ENCODE results near the gene CHTF8. TPM values are rescaled to one million over a fixed set of nuclear protein-coding genes. Genes with fewer than 3 reads are reported as not detected.
"Not testable (repeated sequence)": the region's sequence is repeated elsewhere in the genome, so short reads cannot be mapped to it uniquely, and the experiment has no call there.

CHTF8 gene
- total RNA-seq, 1 donor from 2014 or later: 124 TPM

DNA sequence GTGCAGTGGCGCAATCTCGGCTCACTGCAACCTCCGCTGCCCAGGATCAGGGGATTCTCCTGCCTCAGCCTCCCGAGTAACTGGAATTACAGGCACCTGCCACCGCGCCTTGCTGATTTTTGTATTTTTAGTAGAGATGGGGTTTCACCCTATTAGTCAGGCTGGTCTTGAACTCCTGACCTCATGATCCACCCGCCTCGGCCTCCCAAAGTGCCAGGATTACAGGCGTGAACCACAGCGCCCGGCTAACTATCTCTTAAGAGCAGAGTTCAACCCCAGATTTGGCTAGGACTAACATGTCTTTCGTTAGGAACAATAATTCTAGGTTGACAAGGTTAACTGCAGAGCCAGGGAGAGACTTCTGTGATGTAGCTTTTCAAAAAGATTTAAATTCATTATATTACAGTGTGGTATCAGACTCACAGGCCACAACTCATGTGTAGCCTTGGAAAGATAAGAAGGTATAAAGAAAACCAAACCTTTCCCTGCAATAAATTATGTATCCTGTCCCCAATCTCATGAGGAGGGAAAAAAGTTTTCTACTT is 4.3 kb downstream of the CHTF8 start:
- H3K9me3 Mint-ChIP-seq: no peaks in the 10 kb centered on the region
- H3K27me3 Mint-ChIP-seq: no peaks in the 10 kb centered on the region
- no peak for DNase-seq
- H3K4me3 Mint-ChIP-seq: no peak overlapping the region
- intact Hi-C loops (cut with micrococcal nuclease): no loop called here
- peaks cover 30% of the 10 kb centered on the region for H3K4me1 Mint-ChIP-seq
- no peak overlapping the region for H3K27ac Mint-ChIP-seq
- peaks cover 30% of the 10 kb centered on the region for H3K36me3 Mint-ChIP-seq (ENCODE audit: low read depth)

DNA sequence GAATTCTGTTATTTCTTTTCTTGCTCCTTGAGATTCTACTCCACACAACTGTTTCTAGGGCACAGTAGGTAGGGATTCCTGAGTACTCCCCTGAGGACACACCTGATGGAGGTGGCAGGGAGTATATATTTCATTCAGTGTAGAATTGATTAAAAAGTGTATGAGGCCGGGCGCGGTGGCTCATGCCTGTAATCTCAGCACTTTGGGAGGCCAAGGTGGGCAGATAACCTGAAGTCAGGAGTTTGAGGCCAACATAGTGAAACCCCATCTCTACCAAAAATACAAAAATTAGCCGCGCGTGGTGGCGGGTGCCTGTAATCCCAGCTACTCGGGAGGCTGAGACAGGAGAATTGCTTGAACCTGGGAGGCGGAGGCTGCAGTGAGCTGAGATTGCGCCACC is 5.6 kb downstream of the CHTF8 start:
- peaks cover 24% of the 10 kb centered on the region for H3K36me3 Mint-ChIP-seq (ENCODE audit: low read depth)
- intact Hi-C loops (cut with micrococcal nuclease); H3K27ac Mint-ChIP-seq; H3K9me3 Mint-ChIP-seq; DNase-seq; H3K4me3 Mint-ChIP-seq; H3K27me3 Mint-ChIP-seq: not testable (repeated sequence)
- H3K4me1 Mint-ChIP-seq: peaks cover 27% of the 10 kb centered on the region

DNA sequence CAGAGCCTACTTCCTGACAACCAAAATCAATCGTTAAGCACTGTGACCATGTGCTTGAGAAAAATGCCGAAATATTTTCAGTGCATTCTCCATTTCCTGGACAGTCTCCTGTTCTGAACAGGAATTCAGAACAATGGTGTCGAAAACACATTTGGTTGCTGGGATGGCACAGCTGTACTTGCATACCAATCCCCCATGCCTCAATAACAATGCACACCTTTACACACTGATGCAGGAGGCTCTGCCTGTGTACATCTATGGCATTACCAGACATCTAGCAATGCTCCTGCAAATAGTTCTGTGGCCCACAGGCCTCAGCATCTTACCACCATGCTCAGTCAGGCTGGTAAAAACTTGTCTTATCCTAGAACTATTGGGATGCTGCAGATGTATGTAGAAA is 6.2 kb downstream of the CHTF8 start:
- no peak for DNase-seq
- Mint-ChIP-seq H3K27me3 (no peaks in the 10 kb centered on the region), H3K36me3 (ENCODE audit: low read depth) (peaks cover 22% of the 10 kb centered on the region), H3K27ac (peak overlapping the region; percentile 16), H3K9me3 (no peaks in the 10 kb centered on the region), H3K4me1 (peaks cover 21% of the 10 kb centered on the region), H3K4me3 (no peak overlapping the region)
- intact Hi-C loops (cut with micrococcal nuclease): no loop called here

GRCh38 chr16:69124961-69125360 is 7.4 kb downstream of the CHTF8 start:
- not testable (repeated sequence) for H3K9me3 Mint-ChIP-seq, H3K27me3 Mint-ChIP-seq, H3K27ac Mint-ChIP-seq, H3K4me3 Mint-ChIP-seq, DNase-seq
- Mint-ChIP-seq H3K4me1 (peaks cover 14% of the 10 kb centered on the region), H3K36me3 (ENCODE audit: low read depth) (peaks cover 29% of the 10 kb centered on the region)
- intact Hi-C loops (cut with micrococcal nuclease): loop anchor here (1.0 to 2.0 kb wide), 3 partner anchors 222 to 597 kb away; no protein-coding TSS in a partner anchor

- intact Hi-C loops (cut with micrococcal nuclease): loop anchor here (1.0 to 2.0 kb wide), 3 partner anchors 222 to 596 kb away; no protein-coding TSS in a partner anchor
- H3K9me3 Mint-ChIP-seq, H3K27me3 Mint-ChIP-seq, H3K27ac Mint-ChIP-seq, H3K4me3 Mint-ChIP-seq, DNase-seq: not testable (repeated sequence)
- Mint-ChIP-seq H3K4me1 (peaks cover 11% of the 10 kb centered on the region), H3K36me3 (ENCODE audit: low read depth) (peaks cover 27% of the 10 kb centered on the region)
Measured at GRCh38 chr16:69124406-69124805, 8.0 kb downstream of the CHTF8 start.

DNA sequence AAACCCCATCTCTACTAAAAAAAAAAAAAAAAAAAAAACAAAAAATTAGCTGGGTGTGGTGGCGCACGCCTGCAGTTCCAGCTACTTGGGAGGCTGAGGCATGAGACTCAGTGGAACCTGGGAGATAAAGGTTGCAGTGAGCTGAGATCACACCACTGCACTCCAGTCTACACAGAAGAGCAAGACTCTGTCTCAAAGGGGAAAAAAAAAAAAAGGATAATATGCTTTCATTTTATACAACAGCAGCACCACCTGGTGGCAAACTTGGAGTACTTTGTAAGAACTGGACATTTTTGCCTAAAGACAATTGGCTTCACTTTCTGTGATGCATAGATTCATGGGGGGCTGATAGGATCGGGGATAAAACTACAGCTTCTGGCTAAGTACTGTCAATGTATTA is 8.5 kb downstream of the CHTF8 start:
- DNase-seq: peak; percentile 90
- Mint-ChIP-seq H3K4me1 (peaks cover 11% of the 10 kb centered on the region), H3K9me3 (no peaks in the 10 kb centered on the region), H3K36me3 (ENCODE audit: low read depth) (peaks cover 27% of the 10 kb centered on the region), H3K27me3 (no peaks in the 10 kb centered on the region), H3K27ac (no peak overlapping the region), H3K4me3 (no peak overlapping the region)
- intact Hi-C loops (cut with micrococcal nuclease): loop anchor here (1.0 to 2.0 kb wide), 3 partner anchors 221 to 596 kb away; no protein-coding TSS in a partner anchor

- Mint-ChIP-seq H3K9me3 (no peaks in the 10 kb centered on the region), H3K27ac (no peak overlapping the region), H3K27me3 (no peaks in the 10 kb centered on the region), H3K36me3 (ENCODE audit: low read depth) (peaks cover 30% of the 10 kb centered on the region), H3K4me1 (peaks cover 5% of the 10 kb centered on the region), H3K4me3 (no peak overlapping the region)
- DNase-seq: no peak
- intact Hi-C loops (cut with micrococcal nuclease): no loop called here
Measured at GRCh38 chr16:69120096-69120664, 12.2 kb downstream of the CHTF8 start.

DNA sequence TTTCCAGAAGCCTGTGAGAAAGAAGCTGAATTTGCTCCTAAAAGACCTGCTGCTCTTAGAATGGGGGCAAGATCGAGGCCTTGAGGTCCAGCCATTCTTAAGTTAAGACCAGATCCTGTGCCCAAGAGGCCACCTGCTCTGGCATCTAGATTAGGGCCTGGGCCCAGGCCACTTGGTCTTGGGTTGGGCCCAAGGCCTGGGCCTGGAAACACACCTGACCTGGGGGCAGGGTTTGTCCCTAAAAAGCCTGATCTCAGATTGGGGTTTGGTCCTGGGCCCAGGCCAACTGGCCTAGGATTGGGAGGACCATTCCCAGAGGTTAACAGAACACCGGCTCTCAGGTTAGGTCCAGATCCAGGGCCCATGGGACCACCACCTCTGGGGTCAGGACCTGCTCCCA is 12.9 kb downstream of the CHTF8 start:
- H3K9me3 Mint-ChIP-seq: no peaks in the 10 kb centered on the region

DNA sequence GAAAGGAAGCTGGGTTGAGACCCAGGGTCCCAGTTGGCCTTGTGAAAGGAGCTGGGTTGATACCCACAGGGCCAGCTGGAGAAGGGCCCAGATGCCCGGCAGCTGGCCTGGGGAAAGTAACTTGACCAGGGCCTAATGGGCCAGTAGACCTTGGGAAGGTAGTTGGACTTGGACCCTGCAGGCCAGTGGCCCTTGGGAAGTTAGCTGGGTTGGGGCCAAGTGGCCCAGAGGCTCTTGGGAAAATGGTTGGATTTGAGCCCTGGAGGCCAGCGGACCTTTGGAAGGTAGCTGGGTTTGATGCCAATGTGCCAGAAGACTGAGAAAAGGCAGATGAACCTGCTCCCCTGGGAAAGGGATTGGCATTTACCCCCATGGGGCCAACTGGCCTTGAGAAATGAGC is 13.4 kb downstream of the CHTF8 start:
- Mint-ChIP-seq H3K9me3 (no peaks in the 10 kb centered on the region), H3K36me3 (ENCODE audit: low read depth) (peaks cover 31% of the 10 kb centered on the region), H3K27ac (no peak overlapping the region), H3K4me3 (no peak overlapping the region), H3K4me1 (peaks cover 5% of the 10 kb centered on the region), H3K27me3 (no peaks in the 10 kb centered on the region)
- DNase-seq: no peak
- intact Hi-C loops (cut with micrococcal nuclease): loop anchor here (10.0 kb wide), 1 partner anchor 414 kb away; no protein-coding TSS in a partner anchor

More for the DNA sequence above, 12.9 kb downstream of the CHTF8 start:
- no peak for DNase-seq
- Mint-ChIP-seq H3K27me3 (no peaks in the 10 kb centered on the region), H3K4me3 (no peak overlapping the region), H3K27ac (no peak overlapping the region), H3K4me1 (peaks cover 5% of the 10 kb centered on the region), H3K36me3 (ENCODE audit: low read depth) (peaks cover 32% of the 10 kb centered on the region)
- intact Hi-C loops (cut with micrococcal nuclease): loop anchor here (10.0 kb wide), 1 partner anchor 415 kb away; no protein-coding TSS in a partner anchor

DNA sequence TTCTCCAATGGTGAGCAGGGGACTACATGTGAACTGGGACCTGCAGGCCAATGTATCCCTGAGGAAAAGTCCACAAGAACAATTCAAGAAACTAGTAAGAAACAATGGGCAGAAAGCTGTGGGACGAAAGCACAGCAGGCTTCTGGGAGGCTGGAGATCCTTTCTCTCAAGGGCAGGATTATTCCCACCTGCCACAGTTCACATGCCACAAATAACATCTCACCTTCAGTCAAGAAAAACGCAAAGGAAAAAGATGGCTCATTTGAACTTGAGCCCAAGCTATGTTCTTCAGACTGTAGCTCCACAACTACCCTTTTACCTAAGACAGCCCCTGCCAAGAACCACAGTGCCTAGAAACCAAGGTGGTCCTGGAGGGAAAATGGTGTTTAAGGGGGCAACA is 13.9 kb downstream of the CHTF8 start:
- DNase-seq: no peak
- intact Hi-C loops (cut with micrococcal nuclease): loop anchor here (10.0 kb wide), 1 partner anchor 414 kb away; no protein-coding TSS in a partner anchor
- no peaks in the 10 kb centered on the region for H3K9me3 Mint-ChIP-seq
- H3K27ac Mint-ChIP-seq: no peak overlapping the region
- no peaks in the 10 kb centered on the region for H3K27me3 Mint-ChIP-seq
- H3K4me3 Mint-ChIP-seq: no peak overlapping the region
- H3K36me3 Mint-ChIP-seq (ENCODE audit: low read depth): peaks cover 30% of the 10 kb centered on the region
- peaks cover 5% of the 10 kb centered on the region for H3K4me1 Mint-ChIP-seq

- Mint-ChIP-seq H3K9me3 (no peaks in the 10 kb centered on the region), H3K27ac (no peak overlapping the region), H3K36me3 (ENCODE audit: low read depth) (peaks cover 30% of the 10 kb centered on the region), H3K4me3 (no peak overlapping the region), H3K4me1 (peaks cover 5% of the 10 kb centered on the region), H3K27me3 (no peaks in the 10 kb centered on the region)
- DNase-seq: no peak
- intact Hi-C loops (cut with micrococcal nuclease): loop anchor here (10.0 kb wide), 1 partner anchor 412 kb away; no protein-coding TSS in a partner anchor
Measured at GRCh38 chr16:69116906-69117305, 15.5 kb downstream of the CHTF8 start.

DNA sequence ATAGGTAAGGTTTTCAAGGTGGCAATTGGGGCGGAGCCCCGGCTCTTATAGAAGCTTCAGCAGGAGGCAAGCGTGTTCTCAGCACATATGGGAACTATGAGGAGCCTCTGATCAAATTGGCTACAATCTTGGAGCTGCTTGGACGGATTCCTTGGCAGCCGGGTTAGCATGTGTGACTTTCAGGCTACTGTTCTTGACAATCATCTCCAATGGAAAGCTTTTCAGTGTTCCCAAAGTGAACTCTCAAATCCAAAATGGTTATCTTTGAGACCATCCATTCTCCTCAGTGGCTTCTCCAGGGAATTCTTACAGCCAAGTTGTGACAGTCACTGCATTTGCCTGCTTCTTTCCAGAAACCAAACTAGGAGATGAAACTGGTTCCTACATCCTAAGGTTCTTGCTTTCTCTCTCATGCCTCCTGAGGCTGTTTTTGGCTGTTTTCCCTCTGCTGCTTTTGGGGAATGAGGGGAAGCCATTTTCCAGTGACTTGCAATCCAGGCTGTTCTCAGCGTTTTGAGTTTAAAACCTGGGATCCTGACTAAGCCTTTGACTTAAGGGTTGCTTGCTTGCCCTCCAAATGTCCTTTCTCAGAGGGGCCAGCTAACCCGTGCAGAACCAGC is 16.0 kb downstream of the CHTF8 start:
- no peak for DNase-seq
- Mint-ChIP-seq H3K4me1 (peaks cover 5% of the 10 kb centered on the region), H3K36me3 (ENCODE audit: low read depth) (peaks cover 29% of the 10 kb centered on the region), H3K4me3 (no peak overlapping the region), H3K9me3 (no peaks in the 10 kb centered on the region), H3K27ac (no peak overlapping the region), H3K27me3 (no peaks in the 10 kb centered on the region)
- intact Hi-C loops (cut with micrococcal nuclease): loop anchor here (10.0 kb wide), 1 partner anchor 412 kb away; no protein-coding TSS in a partner anchor

DNA sequence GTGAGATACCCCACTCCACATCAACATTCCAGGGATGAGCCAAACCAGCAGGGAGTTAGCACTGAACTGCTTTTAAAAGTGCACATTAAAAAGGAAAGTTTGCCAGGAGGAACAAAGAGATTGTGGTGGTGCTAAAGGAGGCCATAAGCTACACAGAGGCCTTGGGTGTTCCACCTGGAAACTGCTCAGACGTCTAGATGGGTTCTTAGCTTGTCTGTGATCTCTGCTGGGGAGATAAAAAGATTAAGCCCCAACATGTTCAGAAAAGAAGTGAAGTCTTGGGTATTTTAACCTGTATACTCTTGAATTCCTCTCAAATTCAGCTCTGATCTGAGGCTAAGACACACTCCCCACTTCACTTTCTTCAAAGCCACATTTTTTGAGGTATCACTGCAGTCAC is 16.6 kb downstream of the CHTF8 start:
- no peak overlapping the region for H3K4me3 Mint-ChIP-seq
- DNase-seq: no peak
- no peaks in the 10 kb centered on the region for H3K9me3 Mint-ChIP-seq
- intact Hi-C loops (cut with micrococcal nuclease): loop anchor here (10.0 kb wide), 1 partner anchor 411 kb away; no protein-coding TSS in a partner anchor
- peaks cover 24% of the 10 kb centered on the region for H3K36me3 Mint-ChIP-seq (ENCODE audit: low read depth)
- H3K4me1 Mint-ChIP-seq: peaks cover 5% of the 10 kb centered on the region
- H3K27ac Mint-ChIP-seq: no peak overlapping the region
- no peaks in the 10 kb centered on the region for H3K27me3 Mint-ChIP-seq

DNA sequence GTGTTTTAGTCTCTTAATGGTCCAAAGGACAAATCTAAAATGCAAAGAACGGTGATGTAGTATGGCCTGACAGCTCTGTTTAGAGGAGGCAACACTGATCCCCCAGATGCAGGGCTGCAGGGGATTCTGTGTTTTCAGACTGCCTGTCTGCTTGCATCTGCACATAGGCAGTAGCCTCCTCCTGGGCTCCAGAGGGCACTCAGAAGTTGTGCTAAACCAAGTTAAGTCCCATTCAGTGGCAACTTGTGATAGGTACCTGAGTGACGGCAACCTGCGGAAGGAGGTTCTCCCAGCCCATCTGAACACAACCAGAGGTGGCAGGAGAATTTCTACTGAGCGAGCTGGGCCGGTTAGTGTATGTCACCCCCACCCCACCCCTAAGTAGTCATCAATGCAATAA is 17.0 kb downstream of the CHTF8 start:
- no peak for DNase-seq
- intact Hi-C loops (cut with micrococcal nuclease): loop anchor here (10.0 kb wide), 1 partner anchor 411 kb away; no protein-coding TSS in a partner anchor
- Mint-ChIP-seq H3K9me3 (no peaks in the 10 kb centered on the region), H3K27me3 (no peaks in the 10 kb centered on the region), H3K27ac (no peak overlapping the region), H3K4me1 (peaks cover 5% of the 10 kb centered on the region), H3K4me3 (no peak overlapping the region), H3K36me3 (ENCODE audit: low read depth) (peaks cover 22% of the 10 kb centered on the region)

Data from activated CD4-positive, alpha-beta T cell treated with anti-CD3 and anti-CD28 coated beads, Interleukin-2, amount 10 ng/mL, durations not matched to agents 24 days and 14 days (primary cell).